CD8-positive, alpha-beta memory T cell (primary cell): ENCODE data around the gene CD83. TPM values are rescaled to one million over a fixed set of nuclear protein-coding genes. Genes with fewer than 3 reads are reported as not detected.

Source experiments
- CTCF ChIA-PET: fragments of 350-600 bp; sonication (Branson Sonifier 250); formaldehyde crosslinking; loops from one replicate; lab custom pipeline; 2021; ENCODE audit warnings: antibody characterized with exemption; lab: Charles Lee
- POLR2A ChIA-PET: fragments of 350-600 bp; sonication (Branson Sonifier 250); formaldehyde crosslinking; loops from one replicate; lab custom pipeline; 2021; ENCODE audit warnings: antibody characterized with exemption; lab: Charles Lee
- DNase-seq, 5 donors: peaks; one replicate each; pipeline versions ENCODE4 v3.0.0 to v3.0.0-alpha.2; 2020 to 2022; ENCODE audit warnings: mixed read lengths in 1 of 5
- H3K27ac ChIP-seq: one replicate; pipeline ENCODE4 v1.7.0; 2013; ENCODE audit warnings: low read depth, mild to moderate bottlenecking, low read length, moderate library complexity
- H3K27me3 ChIP-seq: 2 replicates; pipeline ENCODE4 v1.7.0; 2013; ENCODE audit warnings: low read length, mild to moderate bottlenecking; ENCODE audit not compliant: insufficient read depth, poor library complexity, severe bottlenecking
- H3K36me3 ChIP-seq: 2 replicates; pipeline ENCODE4 v1.7.0; 2013; ENCODE audit warnings: mild to moderate bottlenecking, low read length, moderate library complexity; ENCODE audit not compliant: insufficient read depth
- H3K4me1 ChIP-seq: 2 replicates; pipeline ENCODE4 v1.7.0; 2013; ENCODE audit warnings: mild to moderate bottlenecking, low read length, moderate library complexity; ENCODE audit not compliant: insufficient read depth
- H3K4me3 ChIP-seq: 2 replicates; pipeline ENCODE4 v1.7.0; 2013; ENCODE audit warnings: mild to moderate bottlenecking, low read length
- H3K9me3 ChIP-seq: 2 replicates; pipeline ENCODE4 v1.7.0; 2013; ENCODE audit warnings: mild to moderate bottlenecking, low read length
- H3K27ac Mint-ChIP-seq, 8 donors: one replicate each; pipeline ENCODE4 v1.8.0; 2020 to 2021; ENCODE audit warnings: mixed read lengths in 8 of 8, mild to moderate bottlenecking in 6 of 8, inconsistent platforms in 3 of 8, moderate library complexity in 3 of 8
- H3K27me3 Mint-ChIP-seq, 2 donors: one replicate each; pipeline ENCODE4 v1.8.0; 2020 to 2021; ENCODE audit warnings: mixed read lengths in 2 of 2, mild to moderate bottlenecking in 1 of 2, moderate library complexity in 1 of 2
- H3K36me3 Mint-ChIP-seq, 3 donors: one replicate each; pipeline ENCODE4 v1.8.0; 2020 to 2021; ENCODE audit warnings: mixed read lengths in 3 of 3, inconsistent platforms in 1 of 3, mild to moderate bottlenecking in 1 of 3
- H3K4me1 Mint-ChIP-seq, 3 donors: one replicate each; pipeline ENCODE4 v1.8.0; 2020 to 2021; ENCODE audit warnings: mixed read lengths in 3 of 3, inconsistent platforms in 1 of 3, mild to moderate bottlenecking in 1 of 3
- H3K4me3 Mint-ChIP-seq, 7 donors: one replicate each; pipeline ENCODE4 v1.8.0; 2020 to 2021; ENCODE audit warnings: mixed read lengths in 7 of 7, mild to moderate bottlenecking in 6 of 7, moderate library complexity in 4 of 7, inconsistent platforms in 2 of 7
- H3K9me3 Mint-ChIP-seq, 5 donors: one replicate each; pipeline ENCODE4 v1.8.0; 2020 to 2022; ENCODE audit warnings: mixed read lengths in 5 of 5, mild to moderate bottlenecking in 3 of 5, moderate library complexity in 2 of 5, inconsistent platforms in 1 of 5
- polyA plus RNA-seq: library from polyadenylated mRNA; unstranded; fragments of 300-500 nt; fragmentation: Illumina TruSeq; gene quantifications from one replicate; pipeline ENCODE4 v1.2.3, GENCODE V29; 2021
- total RNA-seq, 2 experiments: library from RNA; stranded (reverse); gene quantifications; one replicate each; pipeline ENCODE4 v1.2.3, GENCODE V29; 2021

CD83 gene
- total and polyA plus RNA-seq, 3 experiments from 2014 or later, result 3.2 to 56.2 (median 53.3) TPM

- H3K4me3 ChIP-seq, result peak overlapping the region; percentile 67
- POLR2A ChIA-PET, result interaction anchor here (0.8 to 1.2 kb wide), 3 partner anchors 7 to 500 kb away, joined by 3 to 4 read pairs (median 4); partner anchors contain the start of genes CD83 and SIRT5
- Mint-ChIP-seq H3K27me3 (peaks cover 0 to 4% of the 10 kb centered on the region in 2 donors), H3K4me1 (peaks cover 16 to 32% (median 29%) of the 10 kb centered on the region in 3 donors), H3K9me3 (no peaks in the 10 kb centered on the region), H3K27ac (peak overlapping the region; percentile 79 to 99 (median 95)), H3K4me3 (peak overlapping the region; percentile 73 to 88 (median 87)), H3K36me3 (no peaks in the 10 kb centered on the region)
- no peaks in the 10 kb centered on the region for H3K9me3 ChIP-seq
- H3K27me3 ChIP-seq, result no peaks in the 10 kb centered on the region
- CTCF ChIA-PET, result interaction anchor here (0.9 to 3.7 kb wide), 3 partner anchors 8 to 280 kb away, joined by 3 to 27 read pairs (median 3); partner anchors contain the start of gene MCUR1
- H3K4me1 ChIP-seq, result peaks cover 10% of the 10 kb centered on the region
- no peaks in the 10 kb centered on the region for H3K36me3 ChIP-seq
- no peak for DNase-seq
- H3K27ac ChIP-seq, result peak overlapping the region; percentile 4
These were observed 43.0 kb upstream of the CD83 start for GRCh38 chr6:14074476-14075094.

- Mint-ChIP-seq H3K4me3 (peak overlapping the region; percentile 73 to 88 (median 87)), H3K4me1 (peaks cover 16 to 32% (median 29%) of the 10 kb centered on the region in 3 donors), H3K27me3 (peaks cover 0 to 5% of the 10 kb centered on the region in 2 donors), H3K9me3 (no peaks in the 10 kb centered on the region), H3K27ac (peak overlapping the region; percentile 79 to 99 (median 95)), H3K36me3 (no peaks in the 10 kb centered on the region)
- peak in 2 of 5 donors; percentile 45 to 50 for DNase-seq
- no peaks in the 10 kb centered on the region for H3K36me3 ChIP-seq
- no peaks in the 10 kb centered on the region for H3K9me3 ChIP-seq
- ChIA-PET CTCF (interaction anchor here (3.7 kb wide), 1 partner anchor 9 kb away, joined by 27 read pairs; no protein-coding TSS in a partner anchor), POLR2A (interaction anchor here (0.8 to 1.2 kb wide), 3 partner anchors 8 to 500 kb away, joined by 3 to 4 read pairs (median 4); partner anchors contain the start of genes CD83 and SIRT5)
- H3K4me3 ChIP-seq, result peak overlapping the region; percentile 67
- H3K4me1 ChIP-seq, result peaks cover 10% of the 10 kb centered on the region
- H3K27ac ChIP-seq, result peak overlapping the region; percentile 4
- no peaks in the 10 kb centered on the region for H3K27me3 ChIP-seq
These were observed 42.5 kb upstream of the CD83 start for GRCh38 chr6:14075095-14075503.

GRCh38 chr6:14077193-14077867 lies 40.2 kb upstream of the CD83 start:
- Mint-ChIP-seq H3K36me3 (no peaks in the 10 kb centered on the region), H3K4me3 (peak overlapping the region in 1 of 7 donors; percentile 40), H3K4me1 (peaks cover 16 to 32% (median 29%) of the 10 kb centered on the region in 3 donors), H3K27ac (peak overlapping the region in 2 of 8 donors; percentile 36 to 72), H3K9me3 (no peaks in the 10 kb centered on the region), H3K27me3 (peaks cover 0 to 7% of the 10 kb centered on the region in 2 donors)
- Histone ChIP-seq H3K9me3 (no peaks in the 10 kb centered on the region), H3K4me3 (no peak overlapping the region), H3K36me3 (no peaks in the 10 kb centered on the region), H3K27ac (no peak overlapping the region), H3K4me1 (peaks cover 10% of the 10 kb centered on the region), H3K27me3 (no peaks in the 10 kb centered on the region)
- POLR2A ChIA-PET, result interaction anchor here (0.6 kb wide), 1 partner anchor 12 kb away, joined by 3 read pairs; no protein-coding TSS in a partner anchor
- no peak for DNase-seq
- CTCF ChIA-PET, result interaction anchor here (3.7 kb wide), 1 partner anchor 11 kb away, joined by 27 read pairs; no protein-coding TSS in a partner anchor

- no peak overlapping the region for H3K4me3 ChIP-seq
- DNase-seq, result no peak
- ChIA-PET POLR2A (no interaction called here), CTCF (interaction anchor here (1.1 kb wide), 1 partner anchor 13 kb away, joined by 6 read pairs; no protein-coding TSS in a partner anchor)
- H3K27me3 Mint-ChIP-seq, result peaks cover 0 to 9% of the 10 kb centered on the region in 2 donors
- no peak overlapping the region for H3K27ac ChIP-seq
- H3K9me3 ChIP-seq, result no peaks in the 10 kb centered on the region
- no peaks in the 10 kb centered on the region for H3K9me3 Mint-ChIP-seq
- H3K4me1 ChIP-seq, result peaks cover 5% of the 10 kb centered on the region
- no peaks in the 10 kb centered on the region for H3K27me3 ChIP-seq
- no peak overlapping the region for H3K4me3 Mint-ChIP-seq
- no peaks in the 10 kb centered on the region for H3K36me3 Mint-ChIP-seq
- no peak overlapping the region for H3K27ac Mint-ChIP-seq
- H3K36me3 ChIP-seq, result no peaks in the 10 kb centered on the region
- H3K4me1 Mint-ChIP-seq, result peaks cover 12 to 23% (median 21%) of the 10 kb centered on the region in 3 donors
These were observed 38.1 kb upstream of the CD83 start for GRCh38 chr6:14079433-14079832.

- POLR2A ChIA-PET, result interaction anchor here (0.6 kb wide), 1 partner anchor 270 kb away, joined by 3 read pairs; no protein-coding TSS in a partner anchor
- peaks cover 6 to 18% (median 16%) of the 10 kb centered on the region in 3 donors for H3K4me1 Mint-ChIP-seq
- no peak overlapping the region for H3K4me3 ChIP-seq
These were observed 37.6 kb upstream of the CD83 start for GRCh38 chr6:14079971-14080370.

GRCh38 chr6:14081126-14081525 lies 36.4 kb upstream of the CD83 start:
- Histone ChIP-seq H3K4me1 (no peaks in the 10 kb centered on the region), H3K4me3 (no peak overlapping the region), H3K9me3 (no peaks in the 10 kb centered on the region), H3K27ac (no peak overlapping the region), H3K27me3 (no peaks in the 10 kb centered on the region), H3K36me3 (no peaks in the 10 kb centered on the region)
- Mint-ChIP-seq H3K4me3 (no peak overlapping the region), H3K27ac (no peak overlapping the region), H3K4me1 (peaks cover 2 to 10% (median 8%) of the 10 kb centered on the region in 3 donors), H3K9me3 (no peaks in the 10 kb centered on the region), H3K27me3 (peaks cover 0 to 9% of the 10 kb centered on the region in 2 donors), H3K36me3 (no peaks in the 10 kb centered on the region)
- CTCF ChIA-PET, result interaction anchor here (1.3 to 2.2 kb wide), 2 partner anchors 15 to 35 kb away, joined by 3 to 8 read pairs; no protein-coding TSS in a partner anchor
- DNase-seq, result no peak
- POLR2A ChIA-PET, result no interaction called here

More at GRCh38 chr6:14079971-14080370, 37.6 kb upstream of the CD83 start:
- no peak for DNase-seq
- H3K4me1 ChIP-seq, result no peaks in the 10 kb centered on the region
- CTCF ChIA-PET, result interaction anchor here (1.3 kb wide), 1 partner anchor 36 kb away, joined by 3 read pairs; no protein-coding TSS in a partner anchor
- no peaks in the 10 kb centered on the region for H3K36me3 ChIP-seq
- H3K27me3 ChIP-seq, result no peaks in the 10 kb centered on the region
- Mint-ChIP-seq H3K27ac (no peak overlapping the region), H3K36me3 (no peaks in the 10 kb centered on the region), H3K27me3 (peaks cover 0 to 9% of the 10 kb centered on the region in 2 donors), H3K4me3 (no peak overlapping the region), H3K9me3 (no peaks in the 10 kb centered on the region)
- no peak overlapping the region for H3K27ac ChIP-seq
- H3K9me3 ChIP-seq, result no peaks in the 10 kb centered on the region

- Mint-ChIP-seq H3K27me3 (peaks cover 4 to 7% of the 10 kb centered on the region in 2 donors), H3K27ac (no peak overlapping the region), H3K36me3 (no peaks in the 10 kb centered on the region), H3K4me3 (no peak overlapping the region), H3K4me1 (no peaks in the 10 kb centered on the region), H3K9me3 (no peaks in the 10 kb centered on the region)
- Histone ChIP-seq H3K9me3 (no peaks in the 10 kb centered on the region), H3K4me3 (no peak overlapping the region), H3K36me3 (no peaks in the 10 kb centered on the region), H3K27me3 (no peaks in the 10 kb centered on the region), H3K27ac (no peak overlapping the region), H3K4me1 (no peaks in the 10 kb centered on the region)
- no peak for DNase-seq
- ChIA-PET POLR2A (no interaction called here), CTCF (interaction anchor here (2.2 kb wide), 1 partner anchor 16 kb away, joined by 8 read pairs; no protein-coding TSS in a partner anchor)
These were observed 34.8 kb upstream of the CD83 start for GRCh38 chr6:14082771-14083170.
